VCaP (cell line): ENCODE results near the gene YIPF1.
"Not testable (repeated sequence)": the region's sequence is repeated elsewhere in the genome, so short reads cannot be mapped to it uniquely, and the experiment has no call there.

Experiments used
- H3K27ac ChIP-seq: fragments of 450-650 bp; 2 replicates; pipeline ENCODE4 v1.5.1; 2017
- TF ChIP-seq, protein P1 (sequence below): fragments of 450-650 bp; conservative IDR thresholded peaks from 2 replicates; pipeline ENCODE4 v1.5.1; 2017; ENCODE audit warnings: mild to moderate bottlenecking, moderate library complexity

The YIPF1 gene

DNA sequence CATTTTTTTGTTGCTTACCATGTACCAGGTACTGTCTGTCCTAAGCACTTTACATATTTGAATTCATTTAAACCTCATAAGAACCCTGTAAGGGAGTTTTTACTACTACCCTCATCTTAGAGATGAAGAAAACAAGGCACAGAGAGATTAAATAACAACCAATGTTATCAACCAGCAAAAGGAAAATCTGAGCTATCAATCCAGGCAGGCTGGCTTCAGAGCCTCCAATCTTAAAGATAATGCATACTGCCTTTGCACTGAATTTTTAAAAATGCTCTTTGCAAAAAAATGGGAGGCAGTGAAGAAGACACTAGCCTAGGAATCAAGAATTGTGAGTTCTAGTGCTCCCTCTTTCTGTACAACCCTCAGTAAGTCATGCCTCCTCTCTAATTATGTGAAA lies 70.2 kb downstream of the YIPF1 start:
- H3K27ac ChIP-seq: no peak overlapping the region
- TF ChIP-seq, protein P1, sequence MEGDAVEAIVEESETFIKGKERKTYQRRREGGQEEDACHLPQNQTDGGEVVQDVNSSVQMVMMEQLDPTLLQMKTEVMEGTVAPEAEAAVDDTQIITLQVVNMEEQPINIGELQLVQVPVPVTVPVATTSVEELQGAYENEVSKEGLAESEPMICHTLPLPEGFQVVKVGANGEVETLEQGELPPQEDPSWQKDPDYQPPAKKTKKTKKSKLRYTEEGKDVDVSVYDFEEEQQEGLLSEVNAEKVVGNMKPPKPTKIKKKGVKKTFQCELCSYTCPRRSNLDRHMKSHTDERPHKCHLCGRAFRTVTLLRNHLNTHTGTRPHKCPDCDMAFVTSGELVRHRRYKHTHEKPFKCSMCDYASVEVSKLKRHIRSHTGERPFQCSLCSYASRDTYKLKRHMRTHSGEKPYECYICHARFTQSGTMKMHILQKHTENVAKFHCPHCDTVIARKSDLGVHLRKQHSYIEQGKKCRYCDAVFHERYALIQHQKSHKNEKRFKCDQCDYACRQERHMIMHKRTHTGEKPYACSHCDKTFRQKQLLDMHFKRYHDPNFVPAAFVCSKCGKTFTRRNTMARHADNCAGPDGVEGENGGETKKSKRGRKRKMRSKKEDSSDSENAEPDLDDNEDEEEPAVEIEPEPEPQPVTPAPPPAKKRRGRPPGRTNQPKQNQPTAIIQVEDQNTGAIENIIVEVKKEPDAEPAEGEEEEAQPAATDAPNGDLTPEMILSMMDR: no peak

DNA sequence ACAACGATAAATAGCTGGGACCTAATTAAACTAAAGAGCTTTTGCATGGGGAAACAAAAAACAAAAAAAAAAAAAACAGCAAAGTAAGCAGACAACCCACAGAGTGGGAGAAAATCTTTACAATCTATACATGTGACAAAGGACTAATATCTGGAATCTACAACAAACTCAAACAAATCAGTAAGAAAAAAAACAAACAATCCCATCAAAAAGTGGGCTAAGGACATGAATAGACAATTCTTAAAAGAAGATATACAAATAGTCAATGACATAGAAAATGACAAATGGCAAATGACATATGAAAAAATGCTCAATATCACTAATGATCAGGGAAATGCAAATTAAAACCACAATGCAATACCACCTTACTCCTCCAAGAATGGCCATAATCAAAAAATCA lies 73.0 kb downstream of the YIPF1 start:
- not testable (repeated sequence) for H3K27ac ChIP-seq

DNA sequence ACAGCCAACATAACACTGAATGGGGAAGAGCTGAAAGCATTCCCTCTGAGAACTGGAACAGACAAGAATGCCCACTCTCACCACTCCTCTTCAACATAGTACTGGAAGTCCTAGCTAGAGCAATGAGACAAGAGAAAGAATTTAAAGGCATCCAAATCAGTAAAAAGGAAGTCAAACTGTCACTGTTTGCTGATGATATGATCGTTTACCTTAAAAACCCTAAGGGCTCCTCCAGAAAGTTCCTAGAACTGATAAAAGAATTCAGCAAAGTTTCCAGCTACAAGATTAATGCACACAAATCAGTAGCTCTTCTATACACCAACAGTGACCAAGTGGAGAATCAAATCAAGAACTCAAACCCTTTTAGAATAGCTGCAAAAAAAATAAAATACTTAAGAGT lies 74.1 kb downstream of the YIPF1 start:
- H3K27ac ChIP-seq: not testable (repeated sequence)

DNA sequence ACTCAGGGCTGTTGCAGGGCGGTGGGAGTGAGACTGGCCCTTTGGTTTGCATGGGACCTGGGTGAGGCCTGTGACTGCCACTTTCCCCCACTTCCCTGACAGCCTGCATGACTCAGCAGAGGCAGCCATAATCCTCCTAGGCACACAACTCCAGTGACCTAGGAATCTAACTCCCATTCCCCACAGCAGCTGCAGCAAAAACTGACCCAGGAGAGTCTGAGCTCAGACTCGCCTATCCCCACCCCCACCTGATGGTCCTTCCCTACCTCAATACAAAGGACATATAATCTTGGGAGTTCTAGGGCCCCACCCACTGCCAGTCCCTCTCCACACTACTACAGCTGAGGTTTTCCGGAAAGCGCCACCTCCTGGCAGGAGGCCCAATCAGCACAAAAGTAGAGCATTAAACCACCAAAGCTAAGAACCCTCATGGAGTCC lies 78.2 kb downstream of the YIPF1 start:
- TF ChIP-seq, protein P1: 0 out of 2 replicates have a peak, but pooled peaks have one; percentile 9
- H3K27ac ChIP-seq: no peak overlapping the region

DNA sequence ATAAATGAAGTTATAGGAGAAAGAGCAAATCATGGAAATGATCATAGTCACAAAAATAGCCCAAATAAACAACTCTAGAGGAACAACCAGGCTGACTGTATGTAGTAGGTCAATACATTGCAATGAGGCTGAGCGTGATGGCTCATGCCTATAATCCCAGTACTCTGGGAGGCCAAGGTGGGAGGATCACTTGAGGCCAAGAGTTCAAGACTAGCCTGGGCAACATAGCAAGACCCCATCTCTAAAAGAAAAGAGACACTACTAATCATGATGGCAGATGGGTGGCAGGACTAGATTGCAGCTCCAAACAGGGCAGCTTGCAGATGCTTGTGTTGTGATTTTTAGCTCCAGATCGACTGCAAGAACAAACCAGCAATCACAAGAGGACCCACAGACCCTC lies 79.1 kb downstream of the YIPF1 start:
- no peak overlapping the region for H3K27ac ChIP-seq
- TF ChIP-seq, protein P1: no peak

DNA sequence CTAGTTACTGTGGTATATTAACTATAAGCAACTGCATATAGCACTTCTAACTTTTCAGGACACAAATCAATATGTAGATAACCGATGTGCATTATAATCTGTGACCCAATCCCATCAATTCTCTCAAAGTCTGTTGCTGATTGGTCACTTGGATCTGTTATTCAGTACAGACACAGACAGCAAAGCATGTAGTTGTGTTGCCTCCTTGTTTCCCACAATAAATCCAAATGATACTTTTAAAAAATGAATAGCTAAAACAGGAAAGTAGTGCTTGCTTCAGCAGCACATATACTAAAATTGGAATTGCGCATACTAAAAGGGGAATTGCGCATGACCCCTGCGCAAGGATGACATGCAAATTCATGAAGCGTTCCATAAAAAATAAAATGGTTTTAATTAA lies 79.6 kb downstream of the YIPF1 start:
- TF ChIP-seq, protein P1: no peak
- no peak overlapping the region for H3K27ac ChIP-seq

DNA sequence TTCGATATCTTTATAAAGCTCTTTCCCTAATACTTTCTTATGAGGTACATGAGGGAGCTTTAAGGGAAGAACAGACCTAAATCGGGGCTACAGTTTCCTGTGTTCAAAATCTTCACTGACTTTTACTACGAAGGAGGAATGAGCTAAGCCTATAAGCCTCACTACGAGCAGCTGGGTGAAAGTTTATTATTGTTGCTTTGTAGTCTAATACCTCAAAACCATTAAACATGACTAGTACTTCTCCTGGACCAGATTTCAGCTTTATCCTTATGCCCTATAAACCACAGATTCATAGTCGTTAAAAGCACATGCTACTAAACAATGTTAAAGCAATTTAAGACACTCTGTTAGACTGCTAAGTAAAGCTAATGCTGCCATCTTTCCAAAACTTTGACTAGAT lies 81.7 kb downstream of the YIPF1 start:
- no peak overlapping the region for H3K27ac ChIP-seq
- TF ChIP-seq, protein P1: no peak

DNA sequence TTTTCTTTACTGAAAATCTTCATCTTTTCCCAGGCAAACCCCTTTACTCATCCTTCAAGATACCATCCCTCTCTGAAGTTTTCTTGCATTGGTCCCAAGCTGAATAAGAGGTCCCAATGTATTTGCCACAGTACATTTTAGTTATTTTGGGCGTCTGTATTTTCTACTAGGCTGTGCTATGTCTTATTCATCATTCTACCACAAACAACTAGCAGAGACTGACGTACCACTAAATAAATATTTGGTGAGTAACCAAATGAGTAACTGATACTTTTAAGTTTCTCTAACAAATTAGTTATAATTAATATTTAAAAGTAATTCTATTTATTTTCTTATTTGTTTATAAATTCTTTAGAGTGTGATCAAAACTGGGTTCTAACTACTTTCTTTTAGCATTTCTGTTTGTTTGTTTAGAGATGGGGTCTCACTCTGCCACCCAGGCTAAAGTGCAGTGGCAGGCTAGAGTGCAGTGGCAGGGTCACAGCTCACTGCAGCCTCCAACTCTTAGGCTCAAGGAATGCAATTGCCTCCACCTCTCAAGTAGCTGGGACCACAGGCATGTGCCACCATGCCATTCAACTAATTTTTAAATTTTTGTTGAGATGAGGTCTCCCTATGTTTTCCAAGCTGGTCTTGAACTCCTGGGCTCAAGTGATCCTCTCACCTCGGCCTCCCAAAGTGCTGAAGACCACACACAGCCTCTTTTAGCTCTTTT lies 84.6 kb downstream of the YIPF1 start:
- no peak overlapping the region for H3K27ac ChIP-seq

More for the DNA sequence above, 84.6 kb downstream of the YIPF1 start:
- TF ChIP-seq, protein P1: no peak
